Measurements from ENCODE around the gene SOCS2.

Gene SOCS2

DNA sequence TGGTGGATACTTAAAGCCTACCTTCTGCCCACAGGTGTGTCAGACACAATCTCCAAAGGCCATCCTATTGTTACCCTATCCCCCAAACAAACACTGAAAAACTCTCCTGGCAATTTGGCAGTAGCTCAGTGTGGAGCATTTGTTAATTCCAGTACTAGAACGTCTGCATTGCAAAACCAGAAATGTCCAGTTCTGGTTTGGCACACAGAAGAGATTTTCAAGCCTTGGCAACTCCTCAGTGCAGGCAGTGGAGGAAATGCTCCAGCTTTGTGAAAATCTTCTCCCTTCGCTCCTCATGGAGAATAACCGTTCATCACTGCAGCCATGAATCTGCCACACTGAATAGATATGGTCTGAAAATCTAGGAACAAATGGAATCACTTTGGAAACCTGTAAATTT, 5.3 kb upstream of the SOCS2 start:
- no peak for DNase-seq (ENCODE audit: low read depth, low spot score)

DNA sequence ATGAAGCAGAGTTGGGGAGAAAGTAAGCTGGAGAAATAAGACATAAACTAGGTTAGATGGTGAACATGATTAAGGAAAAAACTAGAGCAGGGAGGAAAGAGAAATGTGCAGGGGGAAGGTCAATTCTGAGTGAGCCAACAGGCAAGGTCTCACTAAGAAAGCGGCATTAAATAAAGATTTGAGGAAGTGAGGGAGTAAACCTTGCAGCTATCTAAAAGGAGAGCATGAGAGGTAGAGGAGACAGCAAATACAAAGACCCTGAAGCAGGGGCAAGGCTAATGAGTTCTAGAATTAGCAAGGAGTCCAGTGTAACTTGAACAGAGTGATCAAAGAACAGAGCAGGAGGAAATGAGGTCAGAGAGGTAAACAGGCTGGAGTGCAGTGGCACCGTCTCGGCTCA, 4.4 kb upstream of the SOCS2 start:
- no peak for DNase-seq (ENCODE audit: low read depth, low spot score)

- DNase-seq (ENCODE audit: low read depth, low spot score), result no peak
These were observed 3.2 kb upstream of the SOCS2 start for GRCh38 chr12:93569301-93569655.

GRCh38 chr12:93569656-93570551, 2.6 kb upstream of the SOCS2 start:
- DNase-seq (ENCODE audit: low read depth, low spot score), result peak; percentile 93

GRCh38 chr12:93570552-93571364, 1.7 kb upstream of the SOCS2 start:
- peak; percentile 97 for DNase-seq (ENCODE audit: low read depth, low spot score)

- peak; percentile 84 for DNase-seq (ENCODE audit: low read depth, low spot score)
These were observed 1.0 kb upstream of the SOCS2 start for GRCh38 chr12:93571365-93571924.

GRCh38 chr12:93572712-93573551, 457 bp downstream of the SOCS2 start:
- DNase-seq (ENCODE audit: low read depth, low spot score), result peak; percentile 77

DNA sequence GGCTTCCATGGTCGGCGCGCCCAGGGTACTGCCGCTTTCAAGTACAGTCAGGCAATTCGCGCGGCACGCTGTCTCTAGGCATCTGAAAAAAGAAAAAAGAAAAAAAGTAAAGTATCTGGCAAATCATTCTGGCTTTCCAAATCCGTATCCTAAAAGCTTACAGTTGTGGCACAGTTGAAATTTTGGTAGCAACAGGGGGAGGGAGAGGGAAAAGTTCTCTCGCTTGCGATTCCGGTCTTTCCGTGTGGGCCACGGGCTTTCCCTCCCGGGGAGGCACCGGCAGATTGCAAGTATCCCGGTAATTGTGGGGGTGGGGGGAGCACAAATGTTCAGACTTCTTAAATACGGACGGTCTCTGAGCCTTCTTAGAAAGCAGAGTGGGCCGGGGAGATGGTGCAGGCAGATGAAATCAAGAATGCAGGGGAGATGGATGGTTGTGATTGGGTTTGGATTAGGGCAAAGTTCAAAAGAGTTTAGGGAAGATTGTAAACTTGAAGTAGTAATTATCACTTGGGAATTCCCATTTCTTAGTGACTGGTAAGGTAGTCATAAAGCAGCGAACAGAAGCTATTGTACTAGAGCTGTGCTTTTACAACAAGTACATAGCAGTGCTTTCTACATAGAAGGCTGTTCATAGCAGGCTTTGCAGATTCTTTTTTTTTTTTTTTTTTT, 1.2 kb downstream of the SOCS2 start:
- DNase-seq (ENCODE audit: low read depth, low spot score), result no peak

DNA sequence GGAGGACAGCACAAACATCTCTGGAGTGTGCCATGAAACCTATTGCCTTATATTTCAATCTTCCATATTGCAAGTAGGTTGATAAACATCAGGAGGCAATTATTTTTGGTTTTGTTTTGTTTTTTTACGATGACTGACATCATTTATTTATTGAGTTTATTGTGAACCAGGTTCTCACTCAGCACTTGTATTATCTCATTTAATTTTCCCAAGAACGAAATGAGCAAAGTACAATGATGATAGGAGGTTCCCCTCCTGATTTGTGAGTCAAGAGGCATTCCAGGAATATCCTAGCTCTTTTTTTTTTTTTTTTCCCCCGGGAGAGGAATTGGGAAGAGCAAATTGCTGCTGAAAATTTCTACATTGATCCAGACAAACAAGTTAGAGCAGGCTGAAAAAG, 4.7 kb downstream of the SOCS2 start:
- DNase-seq (ENCODE audit: low read depth, low spot score), result no peak

DNA sequence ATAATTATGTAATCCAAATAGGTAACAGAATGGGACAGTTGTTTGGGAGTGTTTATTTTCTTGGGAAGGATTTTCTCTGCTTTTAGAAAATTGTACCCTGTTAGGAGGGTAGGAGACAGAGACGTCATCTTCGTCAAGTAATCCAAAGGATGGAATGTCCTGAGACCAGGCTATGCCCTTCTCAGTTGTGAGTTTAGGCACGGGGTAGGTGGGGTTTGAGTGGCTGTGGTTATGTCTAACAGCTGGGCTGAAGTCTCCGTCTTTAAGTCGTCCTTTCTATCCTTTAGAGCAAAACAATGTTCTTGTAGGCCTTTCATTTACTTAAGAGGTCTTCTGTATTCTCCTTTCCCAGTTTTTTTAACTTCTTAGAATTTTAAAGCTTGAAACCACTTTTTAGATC, 5.7 kb downstream of the SOCS2 start:
- DNase-seq (ENCODE audit: low read depth, low spot score), result no peak

- DNase-seq (ENCODE audit: low read depth, low spot score), result no peak
These were observed 8.2 kb downstream of the SOCS2 start for GRCh38 chr12:93580682-93581081.

GRCh38 chr12:93581370-93581769, 8.9 kb downstream of the SOCS2 start:
- no peak for DNase-seq (ENCODE audit: low read depth, low spot score)

DNA sequence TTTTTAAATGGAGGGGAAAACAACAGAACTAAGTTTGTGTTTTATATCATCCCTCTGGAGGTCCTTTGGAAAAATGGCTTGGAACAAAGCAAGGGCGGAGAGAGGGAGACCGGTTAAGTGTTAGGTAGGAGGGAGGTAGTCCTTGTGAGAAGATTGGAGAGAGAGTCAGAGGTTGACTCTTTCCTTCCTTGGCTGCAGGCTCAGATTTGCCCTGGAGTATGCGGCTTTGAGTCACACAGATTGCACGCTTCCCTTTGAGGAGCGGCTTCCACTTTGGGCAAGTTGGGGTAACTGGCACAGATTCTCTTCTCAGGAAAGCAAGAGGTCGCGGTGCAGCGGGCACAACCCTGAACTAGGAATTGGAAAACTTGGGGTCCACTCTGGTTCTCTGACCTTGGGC, 9.9 kb downstream of the SOCS2 start:
- DNase-seq (ENCODE audit: low read depth, low spot score), result no peak

DNA sequence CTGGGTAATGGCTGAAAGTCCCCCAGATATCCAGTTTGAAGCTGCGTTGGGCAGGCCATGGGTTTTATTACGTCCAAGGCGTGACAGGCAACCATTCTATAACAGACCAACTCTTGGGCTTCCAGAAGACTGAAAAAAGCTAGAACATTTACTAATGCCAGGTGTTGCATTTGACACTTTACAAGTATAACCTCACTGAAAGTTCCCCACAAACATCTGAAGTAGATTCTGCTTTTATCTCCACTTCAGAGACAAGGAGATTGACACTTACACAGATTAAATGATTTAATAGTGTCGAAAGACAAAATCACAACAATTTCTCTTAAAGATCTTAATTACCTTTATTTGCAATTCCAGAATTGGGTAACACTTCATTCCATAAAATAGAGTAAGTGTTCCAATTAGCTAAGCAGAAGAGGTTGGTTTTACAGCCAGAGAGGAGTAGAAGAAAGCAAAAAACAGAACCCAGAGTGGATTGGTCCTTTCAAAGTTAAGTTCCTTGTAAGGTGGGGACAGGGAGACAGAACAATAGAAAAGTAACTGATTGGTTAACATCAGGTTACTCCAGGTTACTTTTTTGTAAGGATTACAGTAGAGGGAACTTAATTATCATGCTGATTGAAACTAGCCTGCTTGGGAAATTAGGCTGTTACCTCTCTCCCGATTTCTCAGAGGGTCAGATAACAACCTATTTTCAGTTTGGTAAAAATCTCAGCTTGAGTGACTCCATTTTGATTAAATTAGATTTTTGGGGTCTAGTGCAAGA, 11.3 kb downstream of the SOCS2 start:
- DNase-seq (ENCODE audit: low read depth, low spot score), result no peak

GRCh38 chr12:93585247-93585646, 12.8 kb downstream of the SOCS2 start:
- DNase-seq (ENCODE audit: low read depth, low spot score), result no peak

- no peak for DNase-seq (ENCODE audit: low read depth, low spot score)
These were observed 15.1 kb downstream of the SOCS2 start for GRCh38 chr12:93587611-93588010.

- DNase-seq (ENCODE audit: low read depth, low spot score), result no peak
These were observed 16.6 kb downstream of the SOCS2 start for GRCh38 chr12:93589081-93589480.

GRCh38 chr12:93591137-93591868, 18.8 kb downstream of the SOCS2 start:
- peak; percentile 61 for DNase-seq (ENCODE audit: low read depth, low spot score)

- DNase-seq (ENCODE audit: low read depth, low spot score), result no peak
These were observed 20.3 kb downstream of the SOCS2 start for GRCh38 chr12:93592641-93593406.
